GM06990 (cell line): ENCODE results near the gene RANBP17.
A peak's percentile ranks its signal among the peaks of the same experiment; 100 is the strongest.

Source experiments
- DNase-seq: peaks from one replicate; pipeline ENCODE4 v3.0.0-alpha.2; 2011; ENCODE audit not compliant: insufficient read length; ENCODE audit errors: extremely low read depth
- H3K27me3 ChIP-seq: replicated peaks from 2 replicates; pipeline ENCODE4 v1.6.0; 2011; ENCODE audit warnings: low read length; ENCODE audit not compliant: control insufficient read depth, insufficient read depth
- H3K36me3 ChIP-seq: 2 replicates; pipeline ENCODE4 v1.5.1; 2011; ENCODE audit warnings: low read length; ENCODE audit not compliant: control insufficient read depth, insufficient read depth
- H3K4me3 ChIP-seq: replicated peaks from 2 replicates; pipeline ENCODE4 v1.5.1; 2011; ENCODE audit warnings: low read depth, mild to moderate bottlenecking, control low read depth, low read length
- TF ChIP-seq, protein P1 (sequence below): IDR thresholded peaks from 2 replicates; pipeline ENCODE4 v1.5.1; 2011; ENCODE audit warnings: low read length, control low read depth, mild to moderate bottlenecking, inconsistent platforms; ENCODE audit not compliant: insufficient read depth, poor library complexity, severe bottlenecking

The RANBP17 gene

DNA sequence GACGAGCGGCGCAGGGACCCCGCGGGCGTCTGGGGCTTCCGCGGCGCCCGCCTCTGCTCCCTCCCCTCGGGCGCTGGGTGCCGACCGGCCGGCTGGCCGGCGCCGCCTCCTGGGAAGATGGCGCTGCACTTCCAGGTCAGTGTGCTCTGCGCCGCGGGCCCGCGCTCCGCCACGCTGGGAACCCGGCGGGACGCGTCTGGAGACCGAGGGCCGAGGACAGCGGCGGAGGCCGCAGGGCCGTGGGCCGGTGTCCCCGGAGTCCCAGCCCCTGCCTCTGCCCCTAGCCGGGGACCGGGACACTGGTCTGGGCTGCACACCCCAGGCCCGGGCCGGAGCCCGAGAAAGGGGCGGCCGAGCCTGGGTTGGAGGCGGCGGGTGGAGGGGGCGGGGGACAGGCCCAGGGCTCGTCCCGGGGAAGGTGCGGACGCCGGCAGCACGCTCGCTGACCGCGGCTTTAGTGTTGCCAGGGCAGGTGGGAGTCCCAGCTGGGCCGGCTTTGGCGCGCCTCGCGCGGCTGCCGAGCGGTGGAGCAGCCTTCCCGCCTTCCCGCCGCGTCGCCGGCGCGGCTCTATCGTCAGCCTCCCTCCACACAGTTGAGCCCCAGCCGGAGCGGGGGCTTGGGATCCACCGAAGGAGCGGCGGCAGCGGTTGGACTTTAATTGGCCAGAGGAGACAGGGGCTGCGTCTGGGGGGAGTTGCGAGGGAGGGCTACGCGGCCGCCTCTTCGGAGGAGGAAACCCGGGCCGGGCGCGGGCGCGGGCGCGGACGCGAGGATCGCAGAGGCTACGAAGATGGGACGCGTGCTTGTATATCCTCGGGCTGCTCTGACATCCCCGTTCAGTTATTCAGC, at the start of gene RANBP17:
TSS of gene RANBP17 (plus strand) at position 102 of the 850 bp plus-strand sequence.
- Histone ChIP-seq H3K36me3 (no peaks in the 10 kb centered on the region), H3K27me3 (no peaks in the 10 kb centered on the region), H3K4me3 (no peak within 1 kb of the TSS)
- TF ChIP-seq, protein P1, sequence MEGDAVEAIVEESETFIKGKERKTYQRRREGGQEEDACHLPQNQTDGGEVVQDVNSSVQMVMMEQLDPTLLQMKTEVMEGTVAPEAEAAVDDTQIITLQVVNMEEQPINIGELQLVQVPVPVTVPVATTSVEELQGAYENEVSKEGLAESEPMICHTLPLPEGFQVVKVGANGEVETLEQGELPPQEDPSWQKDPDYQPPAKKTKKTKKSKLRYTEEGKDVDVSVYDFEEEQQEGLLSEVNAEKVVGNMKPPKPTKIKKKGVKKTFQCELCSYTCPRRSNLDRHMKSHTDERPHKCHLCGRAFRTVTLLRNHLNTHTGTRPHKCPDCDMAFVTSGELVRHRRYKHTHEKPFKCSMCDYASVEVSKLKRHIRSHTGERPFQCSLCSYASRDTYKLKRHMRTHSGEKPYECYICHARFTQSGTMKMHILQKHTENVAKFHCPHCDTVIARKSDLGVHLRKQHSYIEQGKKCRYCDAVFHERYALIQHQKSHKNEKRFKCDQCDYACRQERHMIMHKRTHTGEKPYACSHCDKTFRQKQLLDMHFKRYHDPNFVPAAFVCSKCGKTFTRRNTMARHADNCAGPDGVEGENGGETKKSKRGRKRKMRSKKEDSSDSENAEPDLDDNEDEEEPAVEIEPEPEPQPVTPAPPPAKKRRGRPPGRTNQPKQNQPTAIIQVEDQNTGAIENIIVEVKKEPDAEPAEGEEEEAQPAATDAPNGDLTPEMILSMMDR = no peak
- DNase-seq = peak; percentile 70

DNA sequence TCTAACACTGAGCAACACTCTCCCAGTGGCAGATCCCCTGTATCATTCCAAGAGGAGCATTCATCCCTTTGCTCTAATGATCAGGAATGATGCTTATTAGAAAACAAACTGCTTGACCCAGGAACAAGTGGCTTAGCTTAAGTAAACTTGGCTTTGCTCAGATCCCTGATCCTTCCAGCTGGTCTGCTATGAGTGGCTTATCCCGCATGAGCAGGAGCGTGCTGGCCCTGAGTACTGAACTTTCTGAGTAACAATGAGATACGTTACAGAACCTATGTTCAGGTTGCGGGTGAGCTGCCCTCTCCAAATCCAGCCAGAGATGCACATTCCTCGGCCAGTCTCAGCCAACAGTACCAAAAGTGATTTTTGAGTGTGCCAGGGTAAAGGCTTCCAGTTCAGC, 48.6 kb upstream of the RANBP17 start:
- TF ChIP-seq, protein P1 = no peak
- peaks cover 2% of the 10 kb centered on the region for H3K27me3 ChIP-seq

DNA sequence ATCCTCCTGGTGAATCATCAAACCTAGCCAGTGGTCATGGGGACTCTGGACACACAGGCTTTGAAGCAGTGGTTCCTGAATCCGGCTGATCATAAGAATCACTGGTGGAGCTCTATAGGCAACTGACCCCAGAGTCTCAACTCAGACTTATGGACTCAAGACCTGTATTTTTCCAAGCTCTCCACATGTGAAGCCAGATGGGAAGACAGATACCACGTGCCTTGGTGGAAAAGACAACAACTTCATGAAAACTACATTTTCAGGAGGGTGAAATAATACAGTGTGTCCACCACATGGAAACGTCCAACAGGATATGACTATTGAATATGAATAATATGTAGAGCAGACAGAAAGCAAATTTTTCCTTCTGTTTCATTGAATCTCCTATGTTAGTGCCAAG, 44.6 kb upstream of the RANBP17 start:
- TF ChIP-seq, protein P1 = no peak
- Histone ChIP-seq H3K36me3 (no peaks in the 10 kb centered on the region), H3K27me3 (no peaks in the 10 kb centered on the region; the same call in none of the 2 replicates), H3K4me3 (no peak overlapping the region)
- DNase-seq = no peak

More for the DNA sequence above, 48.6 kb upstream of the RANBP17 start:
- DNase-seq = no peak
- H3K4me3 ChIP-seq = no peak overlapping the region
- H3K36me3 ChIP-seq = no peaks in the 10 kb centered on the region

DNA sequence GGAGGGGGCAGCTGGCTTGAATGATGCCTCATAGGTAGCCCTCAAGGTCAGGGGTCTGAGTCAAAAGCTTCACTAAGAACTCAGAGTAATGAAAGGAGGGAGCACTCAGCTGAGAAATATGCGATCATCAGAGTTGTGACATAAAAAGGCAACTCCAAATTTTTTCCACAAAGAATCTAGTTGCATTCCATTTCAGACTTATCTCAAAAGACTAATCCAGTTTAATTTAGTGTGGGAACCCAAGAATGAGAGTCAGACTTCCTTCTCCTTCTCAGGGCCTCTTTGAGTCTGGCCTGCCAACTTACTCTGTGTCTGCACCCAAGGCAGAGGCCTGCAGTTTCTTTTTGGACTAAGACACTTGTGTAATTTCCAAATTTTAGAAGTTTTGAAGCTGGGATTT, 43.6 kb upstream of the RANBP17 start:
- TF ChIP-seq, protein P1 = no peak
- no peaks in the 10 kb centered on the region; the same call in none of the 2 replicates for H3K27me3 ChIP-seq
- H3K4me3 ChIP-seq = no peak overlapping the region
- DNase-seq = no peak
- no peaks in the 10 kb centered on the region for H3K36me3 ChIP-seq

DNA sequence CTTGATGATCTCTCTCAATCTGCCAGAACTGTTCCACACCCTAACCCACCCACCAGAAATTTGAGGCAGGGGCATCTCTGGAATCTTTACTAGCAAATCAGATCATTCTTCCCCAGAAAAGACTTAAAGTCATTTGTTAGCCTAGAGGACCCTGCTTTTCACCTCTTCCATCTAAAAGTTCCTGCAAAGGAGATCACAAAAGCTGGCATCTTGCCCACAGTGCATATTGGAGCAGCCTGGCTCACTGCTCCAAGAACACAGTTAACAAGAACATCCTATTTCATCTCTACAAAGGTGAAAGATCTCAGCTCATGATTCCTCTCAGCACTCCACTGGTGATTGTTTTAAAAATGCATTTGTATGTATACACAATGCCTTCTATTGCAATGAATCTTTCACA, 42.0 kb upstream of the RANBP17 start:
- TF ChIP-seq, protein P1 = no peak
- no peak for DNase-seq
- Histone ChIP-seq H3K27me3 (no peaks in the 10 kb centered on the region; the same call in none of the 2 replicates), H3K4me3 (no peak overlapping the region), H3K36me3 (no peaks in the 10 kb centered on the region)
